CD1c-positive myeloid dendritic cell (primary cell): Measurements from ENCODE around the gene PTP4A2.
"Not testable (repeated sequence)": the region's sequence is repeated elsewhere in the genome, so short reads cannot be mapped to it uniquely, and the experiment has no call there.

Source experiments
- DNase-seq: peaks from one replicate; pipeline ENCODE4 v3.0.0-alpha.2; 2016; ENCODE audit errors: extremely low spot score

The PTP4A2 gene

GRCh38 chr1:31949862-31950261 lies 11.7 kb upstream of the PTP4A2 start:
- DNase-seq = no peak

- not testable (repeated sequence) for DNase-seq
Measured at GRCh38 chr1:31945677-31946076, 7.5 kb upstream of the PTP4A2 start.

- peak; percentile 76 for DNase-seq
Measured at GRCh38 chr1:31944205-31945089, 6.3 kb upstream of the PTP4A2 start.

GRCh38 chr1:31943546-31944184 lies 5.5 kb upstream of the PTP4A2 start:
- peak; percentile 42 for DNase-seq

GRCh38 chr1:31942061-31942460 lies 3.9 kb upstream of the PTP4A2 start:
- peak; percentile 38 for DNase-seq

GRCh38 chr1:31939484-31940329 lies 1.5 kb upstream of the PTP4A2 start:
- DNase-seq = peak; percentile 74

- DNase-seq = peak; percentile 73
Measured at GRCh38 chr1:31937300-31938183, 626 bp downstream of the PTP4A2 start.

GRCh38 chr1:31936981-31937299 lies 1.2 kb downstream of the PTP4A2 start:
- DNase-seq = no peak

- peak; percentile 76 for DNase-seq
Measured at GRCh38 chr1:31936278-31936980, 1.7 kb downstream of the PTP4A2 start.

- DNase-seq = peak; percentile 33
Measured at GRCh38 chr1:31934706-31935629, 3.2 kb downstream of the PTP4A2 start.

GRCh38 chr1:31932491-31933316 lies 5.5 kb downstream of the PTP4A2 start:
- DNase-seq = peak; percentile 67

- DNase-seq = peak; percentile 52
Measured at GRCh38 chr1:31931593-31932225, 6.5 kb downstream of the PTP4A2 start.

- no peak for DNase-seq
Measured at GRCh38 chr1:31930836-31931592, 7.2 kb downstream of the PTP4A2 start.

GRCh38 chr1:31927661-31927980 lies 10.5 kb downstream of the PTP4A2 start:
- DNase-seq = no peak

- DNase-seq = no peak
Measured at GRCh38 chr1:31926853-31927660, 11.1 kb downstream of the PTP4A2 start.

GRCh38 chr1:31926252-31926651 lies 11.9 kb downstream of the PTP4A2 start:
- DNase-seq = peak; percentile 70

- DNase-seq = not testable (repeated sequence)
Measured at GRCh38 chr1:31925824-31926223, 12.3 kb downstream of the PTP4A2 start.
